ELF-1 (cell line): ENCODE results near the gene TCF7L2.

ENCODE experiments used
- DNase-seq: peaks from one replicate; pipeline ENCODE4 v3.0.0-alpha.2; 2016; ENCODE audit warnings: low read depth, low spot score

TCF7L2 gene

DNA sequence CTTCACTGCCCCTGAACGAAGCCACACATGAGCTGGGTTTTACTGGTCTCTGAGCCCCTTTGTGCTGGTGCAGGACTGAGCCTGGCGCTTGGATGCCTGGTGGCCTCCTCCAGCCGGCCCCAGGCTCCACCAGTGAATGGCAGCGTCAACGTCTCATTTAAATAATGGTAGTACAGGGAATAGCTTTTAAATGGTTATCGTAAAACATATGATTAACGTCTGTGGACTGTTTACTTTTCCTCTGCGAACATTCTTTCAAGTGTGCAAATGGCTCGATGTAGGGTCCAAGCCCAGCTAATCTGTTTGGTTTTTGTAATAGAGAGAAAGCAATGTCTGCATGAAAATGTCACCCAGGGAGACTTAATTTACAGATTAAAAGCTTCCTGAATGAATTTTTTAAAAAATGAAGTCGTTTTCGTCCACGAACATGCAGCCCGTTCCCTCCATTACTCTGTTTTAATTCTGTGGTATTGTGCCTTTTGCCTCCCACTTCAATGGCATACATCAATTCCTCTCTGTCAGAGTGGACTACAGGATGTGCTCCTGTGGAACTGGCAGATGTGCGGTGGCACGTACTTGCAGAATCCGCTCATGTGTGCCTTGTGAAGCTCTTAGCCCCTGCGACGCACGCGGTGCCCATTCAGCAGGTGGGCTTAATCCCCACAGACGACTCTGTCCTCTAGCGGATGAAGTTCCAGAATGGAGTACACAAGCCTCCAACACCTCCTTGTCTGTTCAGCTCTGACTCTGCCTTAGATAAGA is 192.7 kb downstream of the TCF7L2 start:
- no peak for DNase-seq

DNA sequence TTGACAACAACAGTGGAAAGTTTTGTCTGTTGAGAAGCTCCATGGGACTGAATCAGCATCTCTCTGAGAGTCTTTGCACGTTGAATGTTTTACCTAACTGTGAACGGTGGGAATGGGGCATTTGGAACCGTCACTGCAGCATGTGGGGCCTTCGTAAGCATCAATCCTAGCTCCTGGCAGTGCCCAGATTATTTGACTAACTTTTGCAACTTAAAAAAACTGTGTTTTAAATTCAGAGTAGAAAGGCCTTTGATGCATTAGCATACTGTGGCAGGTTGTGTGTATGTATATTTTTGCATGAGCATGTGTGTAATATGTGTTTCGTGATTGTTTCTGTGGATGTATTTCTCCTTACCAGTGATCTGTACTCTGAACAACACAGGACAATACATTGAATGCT is 194.5 kb downstream of the TCF7L2 start:
- DNase-seq, result no peak

DNA sequence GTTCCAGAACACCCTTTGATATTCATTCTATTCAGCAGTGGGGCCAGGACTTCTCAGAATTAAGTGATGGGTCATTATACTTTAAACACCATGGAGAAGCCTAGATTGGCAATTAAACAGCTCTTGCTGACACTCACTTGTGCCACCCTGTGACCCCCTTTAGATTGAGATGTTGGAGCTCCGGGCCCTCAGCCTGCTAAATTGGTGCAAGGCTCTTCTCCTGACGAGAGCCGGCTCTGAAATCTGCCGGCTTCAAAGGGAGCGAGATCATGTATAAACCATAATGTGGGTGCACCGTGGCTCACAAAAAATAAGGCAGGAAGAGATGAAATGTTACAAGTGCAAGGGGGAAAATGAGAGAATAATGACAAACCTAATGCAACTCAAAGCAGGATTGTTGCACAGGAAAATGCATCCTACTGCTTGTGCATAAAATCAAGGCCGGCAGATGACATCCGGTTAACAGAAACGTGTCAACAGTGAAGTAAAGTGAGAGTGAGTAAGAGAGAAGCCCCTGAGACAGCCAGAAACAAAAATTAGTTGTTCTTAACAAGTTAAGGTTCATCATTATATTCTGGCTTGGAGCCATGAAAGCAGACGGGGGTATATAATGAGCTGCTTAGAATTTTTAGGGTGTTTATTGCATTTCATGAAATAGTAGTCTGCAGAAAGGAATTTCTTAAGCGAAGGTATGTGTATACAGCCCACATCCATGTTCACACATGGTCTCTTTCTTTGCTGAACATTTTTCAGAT is 198.2 kb downstream of the TCF7L2 start:
- DNase-seq, result no peak

DNA sequence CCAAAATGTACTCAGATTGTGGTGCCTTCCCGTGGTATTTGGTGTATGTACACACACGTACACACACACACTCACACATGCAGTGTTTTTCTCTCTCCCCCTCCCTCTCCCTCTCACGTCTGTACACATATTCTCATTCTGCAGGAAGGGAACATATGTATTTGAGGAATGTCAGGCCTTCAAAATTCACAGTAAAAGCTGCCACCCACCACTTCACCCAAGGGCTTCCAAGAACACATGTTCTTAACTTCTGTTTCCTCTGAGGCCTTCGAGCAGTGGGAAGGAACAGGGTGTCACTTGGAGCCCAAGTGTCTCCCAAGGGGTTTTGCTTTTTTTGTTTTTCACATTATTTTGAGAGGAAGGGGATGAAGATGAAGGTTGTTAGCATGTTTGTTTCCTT is 198.9 kb downstream of the TCF7L2 start:
- no peak for DNase-seq

DNA sequence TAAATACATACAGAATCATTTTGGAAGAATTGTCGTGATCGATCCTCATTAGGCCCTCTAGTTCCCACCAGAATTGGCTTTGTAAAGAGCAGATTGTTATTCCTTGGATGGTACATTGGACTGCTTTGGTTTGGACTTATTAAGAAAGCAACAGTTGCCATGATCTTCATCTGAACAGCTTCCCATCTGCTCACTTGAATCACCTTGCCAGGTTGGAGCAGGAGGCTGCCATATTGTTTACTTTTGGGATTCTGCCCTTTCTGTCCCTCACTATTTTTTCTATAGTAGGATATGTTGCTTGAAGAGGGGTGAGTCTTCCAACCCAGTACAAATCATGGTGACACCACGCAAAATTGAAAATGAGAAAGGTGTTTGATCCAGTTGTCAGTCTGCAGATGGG is 199.6 kb downstream of the TCF7L2 start:
- no peak for DNase-seq

DNA sequence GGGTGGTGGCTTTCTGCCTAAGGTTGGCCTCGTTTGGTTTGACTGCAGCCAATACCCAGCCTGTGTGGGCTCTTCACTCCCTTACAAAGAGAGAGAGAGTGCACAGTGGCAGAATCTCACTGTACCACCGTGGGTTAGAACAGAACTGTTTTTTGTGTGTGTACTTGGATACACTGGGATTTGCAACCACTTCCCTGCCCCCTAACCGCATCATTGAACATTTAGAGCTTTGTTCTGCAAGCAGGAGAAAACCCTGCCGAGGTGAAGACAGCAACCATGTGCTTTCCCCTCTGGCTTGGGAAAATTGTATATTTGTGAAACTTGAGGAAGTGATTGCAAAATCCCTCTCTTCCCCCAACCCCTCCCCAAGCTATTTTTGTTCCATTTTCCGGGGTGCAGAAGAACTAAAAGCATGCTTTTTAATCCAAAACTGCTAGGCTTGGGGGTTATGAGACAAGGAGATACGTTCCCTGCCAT is 201.2 kb downstream of the TCF7L2 start:
- no peak for DNase-seq

DNA sequence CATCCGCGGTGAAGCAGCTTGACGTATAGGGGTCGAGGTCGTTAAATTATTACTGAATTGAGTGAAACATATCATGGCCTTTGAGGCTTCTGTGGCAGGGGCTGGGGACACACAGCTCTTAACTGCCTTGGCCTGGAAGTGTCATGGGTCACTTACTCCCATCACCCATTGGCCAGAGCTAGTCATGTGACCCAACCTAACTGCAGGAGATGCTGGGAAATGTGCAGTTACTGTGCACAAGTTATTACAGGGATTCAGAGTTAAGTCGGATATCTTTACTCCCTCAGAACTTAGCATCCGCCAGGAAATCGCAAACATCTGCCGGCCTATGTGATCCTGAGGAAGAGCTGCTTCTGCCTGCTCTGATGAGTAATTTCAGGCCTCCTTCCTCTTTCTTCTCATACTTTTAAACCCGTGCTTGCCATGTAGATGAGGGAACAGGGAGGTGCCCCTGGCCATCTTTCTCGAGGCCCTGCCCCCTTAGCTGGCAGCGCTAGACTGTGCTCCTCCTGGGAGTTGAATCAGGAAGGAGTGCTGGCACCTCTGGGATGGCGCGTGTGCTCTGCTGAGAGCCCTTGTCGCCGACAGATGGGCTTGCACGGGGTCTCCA is 203.6 kb downstream of the TCF7L2 start:
- DNase-seq, result no peak

DNA sequence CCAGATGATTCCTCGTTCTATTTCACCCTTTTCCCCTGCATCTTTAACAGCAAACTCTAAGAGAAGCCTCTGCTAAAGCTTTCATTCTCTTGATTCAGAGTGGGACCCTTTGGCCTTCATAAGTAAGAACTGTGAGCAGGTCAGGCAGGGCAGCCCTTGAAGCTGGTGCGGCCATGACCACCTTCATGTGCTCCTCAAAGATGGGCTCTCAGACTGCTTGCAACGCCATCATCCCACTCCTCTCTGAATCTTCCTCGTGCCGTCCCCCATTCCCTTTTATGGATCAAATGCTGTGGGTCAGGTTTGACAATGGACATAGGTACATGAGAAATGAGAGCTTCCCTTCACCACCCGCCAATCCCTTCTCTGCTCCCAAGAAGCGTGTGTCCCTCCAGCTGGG is 207.4 kb downstream of the TCF7L2 start:
- DNase-seq, result no peak

DNA sequence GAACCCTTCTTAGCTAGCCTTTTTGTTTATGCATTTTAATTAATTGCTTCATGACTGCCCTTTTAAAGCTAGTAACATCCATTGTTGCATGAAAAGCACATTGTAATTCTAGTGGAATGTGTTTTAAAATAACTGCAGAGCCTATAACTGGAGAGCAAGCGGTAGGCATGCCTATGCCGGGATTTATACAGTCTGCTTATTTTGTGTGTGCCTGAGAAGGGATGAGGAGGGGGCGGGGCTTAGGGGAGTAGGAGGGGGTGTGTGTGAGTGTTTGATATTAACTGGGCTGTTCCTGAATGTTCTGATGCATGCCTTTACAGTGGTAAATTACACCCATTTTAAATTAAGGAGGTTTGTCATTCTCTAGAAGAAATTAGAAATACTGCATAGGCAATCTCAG is 208.1 kb downstream of the TCF7L2 start:
- no peak for DNase-seq

DNA sequence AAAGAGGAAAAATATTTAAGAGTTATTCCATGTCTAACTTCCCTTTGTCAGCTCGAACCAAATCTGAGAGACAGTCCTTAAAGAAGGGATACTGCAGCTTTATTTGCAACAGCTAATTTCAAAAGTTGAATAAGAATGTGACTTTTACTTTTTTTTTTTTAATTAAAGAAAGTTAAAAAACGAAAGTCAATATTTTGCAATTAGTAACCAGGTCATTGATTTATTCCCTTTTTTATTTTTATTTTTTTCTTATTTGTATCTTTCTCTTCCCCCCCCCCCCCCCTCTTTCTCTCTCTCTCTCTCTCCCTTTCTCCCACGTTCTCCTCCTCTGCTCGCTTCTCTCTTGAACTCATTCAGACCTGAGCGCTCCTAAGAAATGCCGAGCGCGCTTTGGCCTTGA is 209.5 kb downstream of the TCF7L2 start:
- no peak for DNase-seq

DNA sequence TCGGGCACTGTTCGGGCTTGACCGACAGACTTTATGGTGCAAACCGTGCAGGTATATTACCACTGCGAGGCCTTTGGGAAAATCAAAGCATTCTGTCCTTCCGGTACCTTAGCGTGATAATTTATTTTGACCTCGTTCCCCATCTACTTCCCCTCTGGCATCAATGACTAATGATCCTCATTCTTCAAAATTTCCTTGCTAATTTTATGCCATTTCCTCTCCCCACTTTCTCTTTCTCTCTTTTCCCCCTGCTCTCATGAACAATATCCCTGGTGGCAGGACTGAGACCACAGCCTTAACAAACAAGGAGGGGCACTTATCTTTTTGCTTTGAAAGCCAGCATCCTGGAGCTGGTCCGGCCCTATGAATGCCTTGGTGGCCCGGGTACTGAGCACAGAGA is 210.6 kb downstream of the TCF7L2 start:
- DNase-seq, result no peak

DNA sequence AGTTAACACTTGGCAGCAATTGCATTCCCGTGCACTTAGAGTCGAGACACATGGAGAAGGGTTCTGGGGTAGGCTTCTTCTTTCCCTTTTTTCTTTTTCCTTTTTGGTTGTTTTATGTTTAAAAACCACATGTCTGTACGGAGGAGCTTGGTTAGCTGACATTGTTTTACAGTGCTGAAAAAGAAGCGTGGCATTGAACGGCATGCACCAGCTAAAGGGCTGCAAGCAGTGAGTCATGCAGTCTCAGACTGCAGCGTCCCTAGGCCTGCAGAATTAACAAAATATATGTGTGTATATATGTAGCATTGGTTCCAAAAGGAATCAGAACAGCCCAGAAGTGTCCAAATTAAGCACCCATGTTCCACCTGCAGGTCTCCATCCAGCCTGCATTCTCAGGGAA is 211.0 kb downstream of the TCF7L2 start:
- DNase-seq, result no peak

DNA sequence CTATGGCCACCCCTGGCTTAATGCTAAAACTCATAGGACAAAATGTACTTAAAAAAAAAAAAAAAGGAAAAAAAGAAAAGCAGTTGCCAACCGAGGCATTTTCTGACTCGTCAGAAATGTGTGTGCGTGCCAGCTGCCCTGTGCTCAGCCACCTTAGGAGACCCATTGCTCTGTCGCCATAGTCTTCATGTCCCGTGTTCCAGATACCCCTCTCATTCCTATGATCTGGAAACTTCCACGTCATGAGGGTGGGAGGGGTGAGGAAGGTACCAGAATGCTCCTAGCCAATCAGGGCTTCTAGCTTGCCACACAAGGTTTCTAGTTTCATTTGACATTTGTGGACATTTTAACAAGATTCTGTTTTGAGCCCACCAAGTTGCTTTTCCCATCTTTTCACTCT is 212.9 kb downstream of the TCF7L2 start:
- no peak for DNase-seq

DNA sequence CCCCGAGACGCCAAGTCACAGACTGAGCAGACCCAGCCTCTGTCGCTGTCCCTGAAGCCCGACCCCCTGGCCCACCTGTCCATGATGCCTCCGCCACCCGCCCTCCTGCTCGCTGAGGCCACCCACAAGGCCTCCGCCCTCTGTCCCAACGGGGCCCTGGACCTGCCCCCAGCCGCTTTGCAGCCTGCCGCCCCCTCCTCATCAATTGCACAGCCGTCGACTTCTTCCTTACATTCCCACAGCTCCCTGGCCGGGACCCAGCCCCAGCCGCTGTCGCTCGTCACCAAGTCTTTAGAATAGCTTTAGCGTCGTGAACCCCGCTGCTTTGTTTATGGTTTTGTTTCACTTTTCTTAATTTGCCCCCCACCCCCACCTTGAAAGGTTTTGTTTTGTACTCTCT is 215.6 kb downstream of the TCF7L2 start:
- DNase-seq, result peak; percentile 32

DNA sequence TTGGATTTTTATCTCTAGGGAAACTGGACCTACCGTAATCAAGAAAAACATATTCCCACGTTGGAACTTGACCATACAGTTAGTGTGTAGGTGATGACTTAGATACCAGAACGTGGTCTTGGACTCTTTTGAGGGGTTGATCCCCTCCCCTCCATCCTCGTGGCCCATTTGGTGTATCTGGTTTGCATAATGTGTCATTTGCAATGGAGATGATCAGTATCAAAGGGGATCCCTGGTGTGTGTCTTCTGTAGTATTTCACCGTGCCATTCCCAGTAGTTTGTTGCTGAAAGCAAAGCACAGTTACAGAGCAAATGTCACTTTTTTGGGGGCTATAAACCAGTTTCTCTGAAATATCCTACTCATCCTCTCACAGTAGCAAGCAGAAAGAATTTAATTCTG is 217.7 kb downstream of the TCF7L2 start:
- DNase-seq, result no peak

DNA sequence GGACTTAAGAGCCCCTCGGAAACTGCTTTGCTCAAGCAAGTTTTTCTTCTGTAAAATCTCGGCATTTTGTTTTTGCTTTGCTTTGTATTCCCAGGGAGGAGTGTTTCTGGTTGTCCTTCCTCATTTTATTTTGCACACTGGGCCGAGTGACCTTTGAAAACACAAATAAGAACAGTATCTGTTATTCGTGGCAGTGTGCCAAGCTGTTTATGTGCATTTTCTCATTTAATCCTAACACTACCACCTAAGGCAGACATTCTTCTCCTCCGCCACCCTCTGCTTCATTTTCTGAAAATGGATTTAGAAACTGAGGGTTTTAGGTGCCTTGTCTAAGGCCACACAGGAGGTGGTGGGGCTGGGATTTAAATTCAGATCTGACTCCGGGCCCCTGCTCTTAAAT is 218.5 kb downstream of the TCF7L2 start:
- DNase-seq, result no peak

DNA sequence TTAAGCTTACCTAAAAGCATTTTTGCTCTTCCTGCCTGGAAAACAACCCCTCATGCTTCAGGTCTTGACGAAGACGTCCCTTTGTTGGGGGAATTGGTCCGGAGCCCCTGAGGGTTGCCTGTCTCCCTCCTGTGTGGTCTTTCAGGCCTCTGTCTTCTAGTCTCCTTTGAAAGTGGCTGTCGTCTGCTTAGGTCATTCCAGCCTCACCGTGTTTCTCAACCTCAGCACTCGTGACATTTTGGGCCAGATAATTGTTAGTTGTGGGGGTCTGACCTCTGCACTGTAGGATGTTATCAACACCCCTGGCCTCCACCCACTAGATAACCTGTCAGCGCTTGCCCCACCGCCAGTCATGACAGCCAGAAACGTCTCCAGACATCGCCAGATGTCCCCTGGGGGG is 219.1 kb downstream of the TCF7L2 start:
- DNase-seq, result peak; percentile 69

DNA sequence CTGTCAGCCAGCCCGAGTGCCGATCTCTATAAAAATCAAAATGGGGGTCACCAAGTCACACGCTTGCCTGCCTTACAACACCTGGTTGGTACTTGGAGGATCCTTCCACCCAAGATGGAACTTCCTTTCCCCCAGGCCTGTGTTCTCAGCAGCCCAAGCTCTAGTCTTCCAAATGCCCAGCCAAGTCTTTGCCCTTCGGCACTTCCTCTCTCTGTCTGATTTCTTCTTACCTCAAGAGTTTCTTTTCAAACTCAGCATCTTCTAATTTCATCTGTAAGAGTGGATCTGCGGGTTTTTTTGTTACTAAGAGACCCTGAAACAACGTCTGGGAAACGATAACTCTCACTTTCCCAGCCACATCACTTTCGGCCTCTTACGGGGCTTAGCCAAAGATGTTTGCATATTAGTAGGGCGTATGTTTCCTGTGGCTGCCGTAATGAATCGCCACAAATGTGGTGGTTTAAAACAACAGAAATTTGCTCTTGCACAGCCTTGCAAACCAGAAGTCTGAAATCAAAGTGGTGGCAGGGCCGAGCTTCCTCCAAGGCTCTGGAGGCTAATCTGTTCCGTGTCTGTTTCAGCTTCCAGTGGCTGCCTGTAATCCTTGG is 219.9 kb downstream of the TCF7L2 start:
- no peak for DNase-seq

DNA sequence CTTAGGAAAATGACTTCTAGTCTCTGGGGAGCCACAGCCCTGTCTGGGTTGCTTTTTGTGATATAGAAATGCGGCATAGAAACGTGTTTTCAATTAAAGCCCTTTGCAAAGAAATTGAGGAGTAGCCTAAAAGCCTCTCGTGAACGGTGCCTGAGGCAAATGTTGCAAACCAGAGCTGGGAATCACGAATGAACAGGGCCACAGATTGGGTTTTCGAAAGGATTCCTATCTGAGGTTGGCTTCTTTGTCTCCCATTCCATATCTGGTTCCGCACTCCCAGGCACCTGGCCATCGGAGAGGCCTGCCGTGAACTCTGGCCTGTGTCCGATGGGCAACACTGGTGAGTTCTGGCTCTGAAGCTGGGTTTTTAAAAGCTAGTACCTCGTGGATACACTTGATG is 221.6 kb downstream of the TCF7L2 start:
- no peak for DNase-seq

DNA sequence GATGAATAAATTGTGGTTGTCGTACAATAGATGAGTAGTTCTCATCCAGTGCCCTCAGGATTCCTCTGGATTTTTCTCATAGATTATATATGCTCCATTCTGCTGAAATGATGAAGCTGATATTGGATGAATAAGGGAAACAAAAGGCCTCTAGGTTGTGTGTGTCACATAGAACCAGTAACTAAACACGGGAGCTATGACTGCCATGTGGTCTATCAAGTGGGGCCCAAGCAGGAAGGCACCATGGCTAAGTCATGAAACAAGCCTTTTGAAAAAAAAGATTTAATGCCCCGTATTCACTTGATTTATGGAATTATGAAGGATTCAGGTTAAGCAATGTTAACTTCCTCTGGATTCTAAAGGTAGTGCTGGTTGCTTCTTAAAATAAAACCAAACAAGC is 225.1 kb downstream of the TCF7L2 start:
- no peak for DNase-seq

DNA sequence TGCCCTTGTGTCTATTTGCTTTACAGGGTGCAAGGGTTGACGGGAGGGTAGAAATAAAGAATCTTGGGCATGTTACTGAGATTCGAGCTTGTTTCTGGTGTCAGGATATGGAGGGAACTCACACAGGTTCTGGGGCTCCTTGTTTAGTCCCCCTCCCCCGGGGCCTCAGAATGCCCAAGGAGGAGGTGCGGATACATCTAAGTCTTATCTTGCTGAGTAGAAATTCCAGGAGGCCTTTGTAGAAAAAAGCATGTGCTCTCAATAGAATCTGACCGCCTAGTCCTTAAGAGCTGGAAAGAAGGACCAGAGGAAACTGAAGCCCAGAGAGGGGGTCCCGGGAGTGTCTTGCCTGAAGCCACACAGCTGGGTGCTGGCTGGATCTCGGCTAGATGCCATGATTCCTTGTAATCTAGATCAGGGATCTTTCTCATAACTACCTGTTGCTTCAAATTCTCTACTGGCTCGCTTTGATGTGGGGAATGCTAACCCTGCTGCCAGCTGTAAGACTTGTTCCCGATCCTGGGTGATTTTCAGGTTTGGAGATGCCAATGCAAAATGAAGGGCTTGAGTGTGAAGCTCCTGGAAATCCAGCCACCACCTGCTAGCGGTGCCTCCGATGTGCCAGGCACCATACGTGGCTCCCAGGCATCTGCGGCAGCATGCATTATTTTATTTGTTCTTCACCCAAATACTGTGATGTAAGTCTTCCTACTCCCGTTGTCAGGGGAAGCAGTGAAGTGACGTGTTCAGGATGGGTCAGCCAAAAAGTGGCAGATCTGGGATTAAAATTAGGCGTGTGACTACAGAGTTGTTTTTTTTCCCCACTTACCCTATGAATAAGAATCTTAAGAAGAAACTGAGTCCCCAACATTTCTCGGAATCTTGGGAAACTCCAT is 226.0 kb downstream of the TCF7L2 start:
- peak; percentile 30 for DNase-seq
